ENCODE results near the gene MS4A4E. TPM values are rescaled to one million over a fixed set of nuclear protein-coding genes. Genes with fewer than 3 reads are reported as not detected.

The MS4A4E gene
- polyA plus RNA-seq, 2 donors: 0.37 to 0.51 TPM

DNA sequence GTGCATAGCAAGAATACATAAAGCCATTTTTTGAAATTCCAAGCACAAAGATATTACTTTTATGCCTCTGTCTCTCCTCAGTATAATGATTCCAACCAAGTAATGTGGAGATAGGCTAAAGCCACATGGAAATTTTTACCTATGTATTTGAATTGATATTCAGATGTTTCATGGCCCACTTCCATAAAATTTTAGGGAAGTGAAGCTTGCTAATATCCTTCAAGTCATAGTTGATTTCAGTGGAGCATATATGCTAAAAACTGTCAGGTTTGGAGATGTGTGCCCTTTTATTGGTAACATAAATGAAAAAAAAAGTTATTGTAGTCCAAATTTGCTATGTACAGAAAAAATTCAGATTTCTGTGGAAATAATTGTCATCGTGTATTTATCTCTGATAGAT is 12.3 kb downstream of the MS4A4E start:
- Histone ChIP-seq H3K36me3 (ENCODE audit: control insufficient read depth in 2 of 2, insufficient read depth in 2 of 2, low read length in 1 of 2) (no peaks in the 10 kb centered on the region), H3K27me3 (ENCODE audit: control insufficient read depth in 1 of 2, insufficient read depth in 2 of 2, low read length in 2 of 2) (no peaks in the 10 kb centered on the region), H3K27ac (ENCODE audit: low read depth in 2 of 2, low read length in 1 of 2) (no peak overlapping the region), H3K4me1 (ENCODE audit: control insufficient read depth in 2 of 2, insufficient read depth in 2 of 2, low read length in 1 of 2) (no peaks in the 10 kb centered on the region), H3K4me3 (ENCODE audit: low read depth in 1 of 2, low read length in 2 of 2) (no peak overlapping the region), H3K9me3 (ENCODE audit: control insufficient read depth in 2 of 2, insufficient read depth in 1 of 2, low read depth in 1 of 2, low read length in 1 of 2) (no peaks in the 10 kb centered on the region)
- 71 to 72% methylated on average over 1 of the region's 1 CpG for WGBS, 2 donors

DNA sequence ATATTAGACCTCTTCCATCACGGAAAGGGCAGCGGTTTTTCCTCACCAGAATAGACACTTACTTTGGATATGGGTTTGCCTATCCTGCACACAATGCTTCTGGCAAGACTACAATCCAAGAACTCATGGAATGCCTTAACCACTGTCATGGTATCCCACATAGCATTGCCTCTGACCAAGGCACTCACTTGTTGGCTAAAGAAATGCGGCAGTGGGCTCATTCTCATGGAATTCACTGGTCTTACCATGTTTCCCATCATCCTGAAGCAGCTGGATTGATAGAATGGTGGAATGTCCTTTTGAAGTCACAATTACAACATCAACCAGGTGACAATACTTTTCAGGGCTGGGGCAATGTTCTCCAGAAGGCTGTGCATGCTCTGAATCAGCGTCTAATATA is 20.8 kb downstream of the MS4A4E start:
- WGBS, 2 donors: 84 to 87% methylated on average over 4 of the region's 4 CpGs
- Histone ChIP-seq H3K27me3 (ENCODE audit: control insufficient read depth in 1 of 2, insufficient read depth in 2 of 2, low read length in 2 of 2) (no peaks in the 10 kb centered on the region), H3K4me3 (ENCODE audit: low read depth in 1 of 2, low read length in 2 of 2) (no peak overlapping the region), H3K9me3 (ENCODE audit: control insufficient read depth in 2 of 2, insufficient read depth in 1 of 2, low read depth in 1 of 2, low read length in 1 of 2) (peaks cover 0 to 4% of the 10 kb centered on the region in 2 donors), H3K4me1 (ENCODE audit: control insufficient read depth in 2 of 2, insufficient read depth in 2 of 2, low read length in 1 of 2) (no peaks in the 10 kb centered on the region), H3K36me3 (ENCODE audit: control insufficient read depth in 2 of 2, insufficient read depth in 2 of 2, low read length in 1 of 2) (no peaks in the 10 kb centered on the region), H3K27ac (ENCODE audit: low read depth in 2 of 2, low read length in 1 of 2) (no peak overlapping the region)

DNA sequence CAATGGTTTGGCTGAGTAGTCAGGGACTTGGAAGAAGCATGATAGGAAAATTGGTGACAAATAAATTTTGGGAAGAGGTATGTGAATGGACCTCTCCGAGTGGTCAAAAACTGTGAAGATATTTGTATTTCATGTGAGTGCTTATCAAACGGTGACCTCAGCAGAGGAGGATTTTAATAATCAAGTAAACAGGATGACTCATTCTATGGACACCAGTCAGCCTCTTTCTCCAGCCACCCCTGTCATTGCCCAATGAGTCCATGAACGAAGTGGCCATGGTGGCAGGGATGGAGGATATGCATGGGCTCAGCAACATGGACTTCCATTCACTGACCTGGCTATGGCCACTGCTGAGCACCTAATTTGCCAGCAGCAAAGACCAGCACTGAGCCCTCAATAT is 21.2 kb downstream of the MS4A4E start:
- H3K27ac ChIP-seq (ENCODE audit: low read depth in 2 of 2, low read length in 1 of 2): no peak overlapping the region
- WGBS, 2 donors: 54 to 65% methylated on average over 3 of the region's 3 CpGs

DNA sequence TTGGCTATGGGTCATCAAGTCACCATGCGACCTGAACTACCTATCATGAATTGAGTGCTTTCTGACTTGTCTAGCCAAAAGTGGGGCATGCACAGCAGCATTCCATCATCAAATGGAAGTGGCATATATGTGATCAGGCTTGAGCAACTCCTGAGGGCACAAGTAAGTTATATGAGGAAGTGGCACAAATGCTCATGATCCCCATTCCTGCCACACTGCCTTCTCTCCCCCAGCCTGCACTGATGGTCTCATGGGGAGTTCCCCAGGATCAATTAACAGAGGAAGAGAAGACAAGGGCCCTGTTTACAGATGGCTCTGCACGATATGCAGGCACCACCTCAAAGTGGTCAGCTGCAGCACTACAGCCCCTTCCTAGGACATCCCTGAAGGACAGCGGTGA is 21.8 kb downstream of the MS4A4E start:
- WGBS, 2 donors: 84 to 88% methylated on average over 3 of the region's 3 CpGs
- H3K27ac ChIP-seq (ENCODE audit: low read depth in 2 of 2, low read length in 1 of 2): no peak overlapping the region
- H3K4me3 ChIP-seq (ENCODE audit: low read depth in 1 of 2, low read length in 2 of 2): no peak overlapping the region
- H3K27me3 ChIP-seq (ENCODE audit: control insufficient read depth in 1 of 2, insufficient read depth in 2 of 2, low read length in 2 of 2): no peaks in the 10 kb centered on the region
- H3K9me3 ChIP-seq (ENCODE audit: control insufficient read depth in 2 of 2, insufficient read depth in 1 of 2, low read depth in 1 of 2, low read length in 1 of 2): peaks cover 0 to 4% of the 10 kb centered on the region in 2 donors
- H3K4me1 ChIP-seq (ENCODE audit: control insufficient read depth in 2 of 2, insufficient read depth in 2 of 2, low read length in 1 of 2): no peaks in the 10 kb centered on the region
- H3K36me3 ChIP-seq (ENCODE audit: control insufficient read depth in 2 of 2, insufficient read depth in 2 of 2, low read length in 1 of 2): no peaks in the 10 kb centered on the region

More for the DNA sequence above, 21.2 kb downstream of the MS4A4E start:
- Histone ChIP-seq H3K4me3 (ENCODE audit: low read depth in 1 of 2, low read length in 2 of 2) (no peak overlapping the region), H3K4me1 (ENCODE audit: control insufficient read depth in 2 of 2, insufficient read depth in 2 of 2, low read length in 1 of 2) (no peaks in the 10 kb centered on the region), H3K36me3 (ENCODE audit: control insufficient read depth in 2 of 2, insufficient read depth in 2 of 2, low read length in 1 of 2) (no peaks in the 10 kb centered on the region), H3K27me3 (ENCODE audit: control insufficient read depth in 1 of 2, insufficient read depth in 2 of 2, low read length in 2 of 2) (no peaks in the 10 kb centered on the region), H3K9me3 (ENCODE audit: control insufficient read depth in 2 of 2, insufficient read depth in 1 of 2, low read depth in 1 of 2, low read length in 1 of 2) (peaks cover 0 to 4% of the 10 kb centered on the region in 2 donors)

DNA sequence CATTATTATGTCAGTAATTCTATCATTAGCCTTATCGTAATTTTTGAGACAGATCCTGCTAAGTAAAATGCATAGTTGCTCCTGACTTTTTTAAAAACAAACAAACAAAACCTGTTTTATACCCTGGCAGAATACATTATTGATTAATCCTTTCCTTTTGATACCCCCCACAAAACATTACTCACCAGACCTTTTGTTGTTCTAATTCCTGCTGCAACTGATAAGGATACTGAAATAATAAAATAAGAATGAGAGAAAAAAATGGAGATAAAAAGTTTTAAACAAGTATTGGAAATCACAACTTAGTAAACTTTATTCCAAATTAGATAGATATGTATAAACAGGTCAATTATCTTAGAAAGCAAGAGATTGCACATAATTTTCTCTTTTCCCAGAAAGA is 28.6 kb downstream of the MS4A4E start:
- H3K4me1 ChIP-seq (ENCODE audit: control insufficient read depth in 2 of 2, insufficient read depth in 2 of 2, low read length in 1 of 2): no peaks in the 10 kb centered on the region
- H3K4me3 ChIP-seq (ENCODE audit: low read depth in 1 of 2, low read length in 2 of 2): no peak overlapping the region
- H3K27ac ChIP-seq (ENCODE audit: low read depth in 2 of 2, low read length in 1 of 2): no peak overlapping the region
- 63 to 75% methylated on average over 1 of the region's 1 CpG for WGBS, 2 donors
- no peaks in the 10 kb centered on the region for H3K9me3 ChIP-seq (ENCODE audit: control insufficient read depth in 2 of 2, insufficient read depth in 1 of 2, low read depth in 1 of 2, low read length in 1 of 2)
- H3K36me3 ChIP-seq (ENCODE audit: control insufficient read depth in 2 of 2, insufficient read depth in 2 of 2, low read length in 1 of 2): no peaks in the 10 kb centered on the region
- no peaks in the 10 kb centered on the region for H3K27me3 ChIP-seq (ENCODE audit: control insufficient read depth in 1 of 2, insufficient read depth in 2 of 2, low read length in 2 of 2)

DNA sequence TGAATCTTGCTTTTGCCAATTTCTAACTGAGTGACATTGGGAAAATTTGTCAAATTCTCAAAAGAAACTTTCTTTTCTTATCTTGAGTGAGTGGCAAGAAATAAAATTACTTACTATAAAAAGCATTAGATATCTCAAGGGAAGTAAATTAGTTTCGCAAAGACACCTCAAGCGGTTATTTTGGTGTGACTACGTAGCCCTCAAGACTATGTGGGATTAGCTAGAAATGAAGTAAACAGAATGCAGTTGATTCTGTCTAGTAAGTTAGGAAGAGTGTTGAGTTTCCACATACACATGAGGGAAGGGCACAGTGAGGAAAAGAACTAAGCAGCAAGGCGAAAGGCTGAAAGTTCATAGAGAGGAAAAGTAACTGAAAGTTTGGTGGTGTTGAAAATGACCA is 31.7 kb downstream of the MS4A4E start:
- Histone ChIP-seq H3K27me3 (ENCODE audit: control insufficient read depth in 1 of 2, insufficient read depth in 2 of 2, low read length in 2 of 2) (no peaks in the 10 kb centered on the region), H3K36me3 (ENCODE audit: control insufficient read depth in 2 of 2, insufficient read depth in 2 of 2, low read length in 1 of 2) (no peaks in the 10 kb centered on the region), H3K4me1 (ENCODE audit: control insufficient read depth in 2 of 2, insufficient read depth in 2 of 2, low read length in 1 of 2) (no peaks in the 10 kb centered on the region), H3K27ac (ENCODE audit: low read depth in 2 of 2, low read length in 1 of 2) (no peak overlapping the region), H3K9me3 (ENCODE audit: control insufficient read depth in 2 of 2, insufficient read depth in 1 of 2, low read depth in 1 of 2, low read length in 1 of 2) (no peaks in the 10 kb centered on the region), H3K4me3 (ENCODE audit: low read depth in 1 of 2, low read length in 2 of 2) (no peak overlapping the region)
- 92 to 93% methylated on average over 4 of the region's 4 CpGs for WGBS, 2 donors

DNA sequence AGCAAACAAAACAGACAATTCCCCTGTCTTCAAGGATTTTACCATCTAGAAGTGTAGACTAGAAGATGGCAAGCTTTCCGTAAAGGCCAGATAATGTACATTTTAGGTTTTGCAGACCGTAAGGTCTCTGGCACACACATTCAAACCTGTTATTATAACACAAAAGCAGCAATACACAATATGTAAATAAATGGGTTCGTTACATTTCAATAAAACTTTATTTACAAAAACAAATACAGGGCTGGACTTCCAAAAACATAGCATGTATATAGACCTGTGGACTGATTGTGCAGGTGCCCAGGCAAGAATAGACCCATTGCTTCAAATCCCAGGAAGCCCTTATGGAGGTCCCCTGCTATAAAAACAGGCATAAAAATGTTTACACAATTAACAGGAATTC is 33.0 kb downstream of the MS4A4E start:
- H3K27ac ChIP-seq (ENCODE audit: low read depth in 2 of 2, low read length in 1 of 2): no peak overlapping the region
- WGBS, 2 donors: 82 to 86% methylated on average over 3 of the region's 3 CpGs
- no peaks in the 10 kb centered on the region for H3K4me1 ChIP-seq (ENCODE audit: control insufficient read depth in 2 of 2, insufficient read depth in 2 of 2, low read length in 1 of 2)
- H3K36me3 ChIP-seq (ENCODE audit: control insufficient read depth in 2 of 2, insufficient read depth in 2 of 2, low read length in 1 of 2): no peaks in the 10 kb centered on the region
- H3K4me3 ChIP-seq (ENCODE audit: low read depth in 1 of 2, low read length in 2 of 2): no peak overlapping the region
- no peaks in the 10 kb centered on the region for H3K27me3 ChIP-seq (ENCODE audit: control insufficient read depth in 1 of 2, insufficient read depth in 2 of 2, low read length in 2 of 2)
- no peaks in the 10 kb centered on the region for H3K9me3 ChIP-seq (ENCODE audit: control insufficient read depth in 2 of 2, insufficient read depth in 1 of 2, low read depth in 1 of 2, low read length in 1 of 2)

DNA sequence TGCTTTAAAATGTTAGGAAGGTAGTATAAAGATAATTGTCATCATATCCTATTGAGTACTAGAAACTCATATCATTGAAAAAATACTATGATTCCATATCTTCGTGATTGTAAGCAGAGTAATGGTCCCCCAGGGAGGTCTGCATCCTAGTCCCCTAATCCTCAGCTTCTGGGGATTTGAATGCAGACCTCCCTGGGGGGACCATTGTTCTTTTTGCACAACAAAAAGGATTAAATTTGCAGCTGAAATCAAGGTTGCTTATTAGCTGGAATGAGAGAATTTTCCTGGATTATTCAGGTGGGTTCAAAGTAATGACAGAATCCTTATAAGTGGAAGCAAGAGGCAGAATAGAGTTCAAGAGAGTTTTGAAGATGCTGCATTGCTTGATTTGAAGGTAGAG is 34.0 kb downstream of the MS4A4E start:
- H3K4me1 ChIP-seq (ENCODE audit: control insufficient read depth in 2 of 2, insufficient read depth in 2 of 2, low read length in 1 of 2): no peaks in the 10 kb centered on the region
- H3K27ac ChIP-seq (ENCODE audit: low read depth in 2 of 2, low read length in 1 of 2): no peak overlapping the region
- no peaks in the 10 kb centered on the region for H3K9me3 ChIP-seq (ENCODE audit: control insufficient read depth in 2 of 2, insufficient read depth in 1 of 2, low read depth in 1 of 2, low read length in 1 of 2)
- no peaks in the 10 kb centered on the region for H3K27me3 ChIP-seq (ENCODE audit: control insufficient read depth in 1 of 2, insufficient read depth in 2 of 2, low read length in 2 of 2)
- WGBS, 2 donors: 49 to 50% methylated on average over 1 of the region's 1 CpG
- H3K4me3 ChIP-seq (ENCODE audit: low read depth in 1 of 2, low read length in 2 of 2): no peak overlapping the region
- H3K36me3 ChIP-seq (ENCODE audit: control insufficient read depth in 2 of 2, insufficient read depth in 2 of 2, low read length in 1 of 2): no peaks in the 10 kb centered on the region

DNA sequence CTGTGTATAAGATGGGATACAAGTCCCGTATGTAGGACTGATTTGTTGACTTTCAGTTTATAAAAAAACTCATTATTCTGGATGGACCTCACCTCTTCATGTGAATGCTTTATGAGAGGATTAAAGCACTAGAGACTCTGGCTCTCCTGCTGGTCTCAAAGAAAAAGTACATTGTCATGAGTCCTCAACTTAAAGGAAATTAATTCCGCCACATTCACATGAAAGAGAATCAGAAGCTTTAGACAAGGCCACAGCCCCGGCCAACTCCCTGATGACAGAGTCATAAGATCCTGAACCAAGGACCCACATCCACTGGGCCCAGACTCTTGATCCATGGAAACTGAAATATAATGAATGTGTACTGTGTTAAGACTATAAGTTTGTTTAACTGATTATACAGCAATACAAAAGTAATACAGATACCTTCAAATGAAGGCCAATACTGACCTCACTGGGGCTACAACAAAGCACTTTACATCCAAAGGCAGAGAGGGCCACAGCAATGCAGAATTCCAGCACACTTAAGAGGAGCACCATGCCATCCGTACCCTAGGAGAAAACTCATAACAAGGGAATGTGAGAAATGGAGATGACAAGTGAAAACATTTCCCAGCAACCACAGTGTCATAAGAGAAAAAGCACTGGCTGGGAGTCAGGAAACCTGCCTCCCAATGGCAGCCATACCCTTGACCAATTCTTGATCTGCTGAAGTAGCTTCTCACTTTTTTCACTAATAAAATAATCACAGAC is 34.6 kb downstream of the MS4A4E start:
- WGBS, 2 donors: 83 to 89% methylated on average over 4 of the region's 4 CpGs
- Histone ChIP-seq H3K27ac (ENCODE audit: low read depth in 2 of 2, low read length in 1 of 2) (no peak overlapping the region), H3K36me3 (ENCODE audit: control insufficient read depth in 2 of 2, insufficient read depth in 2 of 2, low read length in 1 of 2) (no peaks in the 10 kb centered on the region), H3K4me3 (ENCODE audit: low read depth in 1 of 2, low read length in 2 of 2) (no peak overlapping the region), H3K4me1 (ENCODE audit: control insufficient read depth in 2 of 2, insufficient read depth in 2 of 2, low read length in 1 of 2) (no peaks in the 10 kb centered on the region), H3K9me3 (ENCODE audit: control insufficient read depth in 2 of 2, insufficient read depth in 1 of 2, low read depth in 1 of 2, low read length in 1 of 2) (no peaks in the 10 kb centered on the region), H3K27me3 (ENCODE audit: control insufficient read depth in 1 of 2, insufficient read depth in 2 of 2, low read length in 2 of 2) (no peaks in the 10 kb centered on the region)

DNA sequence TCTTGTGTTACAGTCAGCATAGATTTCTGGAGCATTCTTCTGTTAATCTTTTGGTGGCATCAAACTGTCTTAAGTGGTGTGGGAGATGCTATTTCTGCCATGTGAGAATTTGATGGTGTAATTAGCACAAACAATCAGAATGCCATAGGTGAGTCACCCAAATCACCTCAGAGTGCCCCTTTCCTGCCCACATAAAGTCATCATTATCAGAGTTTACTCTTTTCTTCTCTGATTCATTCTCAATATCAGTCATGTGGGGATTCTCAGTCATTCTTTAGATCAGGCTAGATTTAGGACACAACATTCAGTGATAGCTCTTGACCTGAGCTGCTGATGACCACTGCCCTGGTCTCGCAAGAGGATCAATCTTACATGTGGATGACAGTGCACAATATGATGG is 36.3 kb downstream of the MS4A4E start:
- Histone ChIP-seq H3K27ac (ENCODE audit: low read depth in 2 of 2, low read length in 1 of 2) (no peak overlapping the region), H3K4me3 (ENCODE audit: low read depth in 1 of 2, low read length in 2 of 2) (no peak overlapping the region), H3K4me1 (ENCODE audit: control insufficient read depth in 2 of 2, insufficient read depth in 2 of 2, low read length in 1 of 2) (no peaks in the 10 kb centered on the region), H3K36me3 (ENCODE audit: control insufficient read depth in 2 of 2, insufficient read depth in 2 of 2, low read length in 1 of 2) (no peaks in the 10 kb centered on the region), H3K9me3 (ENCODE audit: control insufficient read depth in 2 of 2, insufficient read depth in 1 of 2, low read depth in 1 of 2, low read length in 1 of 2) (no peaks in the 10 kb centered on the region), H3K27me3 (ENCODE audit: control insufficient read depth in 1 of 2, insufficient read depth in 2 of 2, low read length in 2 of 2) (no peaks in the 10 kb centered on the region)
- WGBS, 2 donors: 90 to 93% methylated on average over 1 of the region's 1 CpG

All from esophagus (tissue), 2 donors.